Epithelial cell of proximal tubule (primary cell): Measurements from ENCODE around the gene CYP3A4. TPM values are rescaled to one million over a fixed set of nuclear protein-coding genes. Genes with fewer than 3 reads are reported as not detected.
"Not testable (repeated sequence)": the region's sequence is repeated elsewhere in the genome, so short reads cannot be mapped to it uniquely, and the experiment has no call there.

Experiments
- DNase-seq: peaks from one replicate; pipeline ENCODE4 v3.0.0-alpha.2; 2011; ENCODE audit warnings: low read depth
- H3K4me3 ChIP-seq: 2 replicates; pipeline ENCODE4 v1.5.1; 2011; ENCODE audit warnings: low read depth, mild to moderate bottlenecking, low read length
- CTCF ChIP-seq: conservative IDR thresholded peaks from 2 replicates; pipeline ENCODE4 v1.5.1; 2012; ENCODE audit warnings: low read depth, mild to moderate bottlenecking, low read length
- total RNA-seq: library from RNA; depleted of rRNA; stranded (reverse); fragments of >200 nt; gene quantifications from 2 replicates; pipeline ENCODE4 v1.2.3, GENCODE V29; 2015

The CYP3A4 gene
- total RNA-seq, 1 donor from 2014 or later = not detected

- no peak overlapping the region for H3K4me3 ChIP-seq
- no peak for DNase-seq
- TF ChIP-seq CTCF = no peak
These were observed 53.7 kb downstream of the CYP3A4 start for GRCh38 chr7:99730238-99730810.

- TF ChIP-seq CTCF = no peak
- H3K4me3 ChIP-seq = no peak overlapping the region
These were observed 54.3 kb downstream of the CYP3A4 start for GRCh38 chr7:99729486-99730237.

GRCh38 chr7:99728615-99729014, 55.4 kb downstream of the CYP3A4 start:
- no peak for TF ChIP-seq CTCF
- no peak for DNase-seq
- no peak overlapping the region for H3K4me3 ChIP-seq

More at GRCh38 chr7:99729486-99730237, 54.3 kb downstream of the CYP3A4 start:
- DNase-seq = peak; percentile 56

- not testable (repeated sequence) for H3K4me3 ChIP-seq, DNase-seq
These were observed 60.8 kb downstream of the CYP3A4 start for GRCh38 chr7:99723201-99723600.

GRCh38 chr7:99720800-99721595, 63.0 kb downstream of the CYP3A4 start:
- no peak for DNase-seq
- no peak overlapping the region for H3K4me3 ChIP-seq
- TF ChIP-seq CTCF = no peak

GRCh38 chr7:99719996-99720769, 63.8 kb downstream of the CYP3A4 start:
- DNase-seq = peak; percentile 33
- no peak for TF ChIP-seq CTCF
- H3K4me3 ChIP-seq = no peak overlapping the region
